ENCODE measurements around the gene OR1L8.

Gene OR1L8

DNA sequence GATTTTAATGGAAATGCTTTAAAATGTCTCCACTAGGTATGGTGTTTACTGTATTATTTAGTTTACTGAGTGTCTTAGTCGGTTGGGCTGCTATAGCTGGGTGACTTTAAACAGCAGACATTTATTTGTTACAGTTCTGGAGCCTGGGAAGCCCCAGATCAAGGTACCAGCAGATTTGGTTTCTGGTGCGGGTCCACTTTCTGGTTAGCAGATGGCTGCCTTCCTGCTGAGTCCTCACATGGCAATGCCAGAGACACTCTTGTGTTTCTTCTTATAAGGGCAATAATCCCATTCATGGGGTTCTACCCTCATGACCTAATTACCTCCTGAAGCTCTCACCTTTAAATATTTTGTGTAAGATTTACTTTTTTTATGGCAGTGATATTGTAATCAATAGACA, 65.0 kb downstream of the OR1L8 start:
- no peak for DNase-seq (ENCODE audit: low spot score)

Measured in globus pallidus (tissue), 1 donor.